A549 (cell line): Measurements from ENCODE around the gene TEKT5.

Source experiments
- CTCF ChIP-seq: fragments of >200 bp; sonication (Bioruptor Twin); formaldehyde crosslinking; IDR thresholded peaks from 3 replicates; pipeline ENCODE4 v1.5.1; 2016
- MYC ChIP-seq: IDR thresholded peaks from 2 replicates; pipeline ENCODE4 v1.6.1; 2012; ENCODE audit warnings: mild to moderate bottlenecking, inconsistent platforms, low read length, improper control_type of control experiment, borderline replicate concordance
- POLR2A ChIP-seq: IDR thresholded peaks from 2 replicates; pipeline ENCODE4 v1.6.1; 2012; ENCODE audit warnings: mild to moderate bottlenecking, low read length
- RFX5 ChIP-seq: fragments of 450-650 bp; IDR thresholded peaks from 2 replicates; pipeline ENCODE4 v1.7.1; 2014; ENCODE audit warnings: antibody characterized with exemption, mild to moderate bottlenecking, moderate library complexity

GRCh38 chr16:10666291-10666690 lies 28.4 kb downstream of the TEKT5 start:
- TF ChIP-seq CTCF: no peak
- TF ChIP-seq RFX5: no peak
- no peak for TF ChIP-seq MYC
- no peak for TF ChIP-seq POLR2A
